ENCODE results near the gene TMPRSS4. TPM values are rescaled to one million over a fixed set of nuclear protein-coding genes. Genes with fewer than 3 reads are reported as not detected.

Gene TMPRSS4
- polyA plus RNA-seq, 1 of the 3 experiments (the other 2 are of a cell fraction): not detected

DNA sequence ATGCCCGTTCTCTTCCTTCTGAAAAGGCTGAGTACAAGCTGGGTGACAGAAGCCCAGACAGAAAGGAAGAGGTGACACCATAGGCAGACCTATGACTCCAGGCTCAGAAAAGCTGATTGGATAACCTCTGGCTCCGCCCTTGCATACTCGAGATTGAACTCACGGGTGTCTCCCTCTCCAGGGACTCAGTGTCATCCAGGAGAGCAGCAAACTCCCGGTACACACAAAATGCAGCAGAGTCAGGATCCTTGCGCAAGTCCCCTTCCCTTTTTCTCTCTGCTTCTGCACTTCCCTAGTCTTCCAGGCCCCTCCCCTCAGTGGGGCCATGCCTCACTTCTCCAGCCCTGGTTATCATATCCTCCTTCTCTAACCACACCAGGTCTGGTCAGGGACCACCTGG is 65.9 kb downstream of the TMPRSS4 start:
- Histone ChIP-seq H3K4me3 (ENCODE audit: low read depth in 2 of 2, low read length in 1 of 2) (no peak overlapping the region), H4K20me1 (ENCODE audit: insufficient read depth) (no peaks in the 10 kb centered on the region), H2AFZ (ENCODE audit: low read depth) (no peak overlapping the region), H3K79me2 (ENCODE audit: insufficient read depth) (no peaks in the 10 kb centered on the region), H3K27ac (ENCODE audit: low read depth in 2 of 2, low read length in 1 of 2) (no peak overlapping the region), H3K36me3 (replicated peaks in 1 of 2; ENCODE audit: control insufficient read depth in 1 of 2, insufficient read depth in 2 of 2, low read length in 1 of 2) (no peaks in the 10 kb centered on the region), H3K4me1 (ENCODE audit: control insufficient read depth in 1 of 2, insufficient read depth in 2 of 2, low read depth in 1 of 2, low read length in 1 of 2) (peaks cover 0 to 4% of the 10 kb centered on the region in 2 experiments; a peak in 1 of 4 replicates), H3K9ac (no peak overlapping the region), H3F3A (replicated peaks; ENCODE audit: insufficient read depth) (peaks cover 3% of the 10 kb centered on the region), H3K4me2 (no peak overlapping the region), H3K9me2 (no peaks in the 10 kb centered on the region), H3K27me3 (ENCODE audit: insufficient read depth) (peaks cover 20% of the 10 kb centered on the region; the same call in 1 of the 2 replicates), H3K9me3 (no peaks in the 10 kb centered on the region)
- CTCF ChIA-PET: interaction anchor here (0.7 to 15.5 kb wide), 6 partner anchors 8 to 346 kb away, joined by 3 to 246 read pairs (median 7); no protein-coding TSS in a partner anchor
- 38% methylated on average over 4 of the region's 6 CpGs for WGBS (ENCODE audit: low lambda C conversion rate)
- DNase-seq: no peak
- TF ChIP-seq FOXJ3 (CRISPR knock-in tag; IDR thresholded peaks at IDR 0.05) (no peak), IRF3 (IDR thresholded peaks at IDR 0.05; ENCODE audit: low read depth, low read length) (no peak), RCOR1 (IDR thresholded peaks at IDR 0.05; ENCODE audit: low read length) (no peak), GATA2 (CRISPR knock-in tag; IDR thresholded peaks at IDR 0.05) (no peak), FOXM1 (IDR thresholded peaks at IDR 0.05; ENCODE audit: low read depth) (no peak), SIN3A (IDR thresholded peaks at IDR 0.05; ENCODE audit: borderline replicate concordance, low read depth, low read length) (no peak)
- TF ChIP-seq, protein P1, sequence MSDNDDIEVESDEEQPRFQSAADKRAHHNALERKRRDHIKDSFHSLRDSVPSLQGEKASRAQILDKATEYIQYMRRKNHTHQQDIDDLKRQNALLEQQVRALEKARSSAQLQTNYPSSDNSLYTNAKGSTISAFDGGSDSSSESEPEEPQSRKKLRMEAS (IDR thresholded peaks at IDR 0.05; ENCODE audit: low read depth): no peak
- POLR2A ChIA-PET: no interaction called here

- POLR2A ChIA-PET: no interaction called here
- Histone ChIP-seq H3K27me3 (ENCODE audit: insufficient read depth) (peaks cover 20% of the 10 kb centered on the region; the same call in 1 of the 2 replicates), H3K4me2 (no peak overlapping the region), H3K4me3 (ENCODE audit: low read depth in 2 of 2, low read length in 1 of 2) (no peak overlapping the region), H2AFZ (ENCODE audit: low read depth) (no peak overlapping the region), H4K20me1 (ENCODE audit: insufficient read depth) (no peaks in the 10 kb centered on the region), H3K9ac (no peak overlapping the region), H3K79me2 (ENCODE audit: insufficient read depth) (no peaks in the 10 kb centered on the region), H3F3A (replicated peaks; ENCODE audit: insufficient read depth) (peaks cover 3% of the 10 kb centered on the region), H3K36me3 (replicated peaks in 1 of 2; ENCODE audit: control insufficient read depth in 1 of 2, insufficient read depth in 2 of 2, low read length in 1 of 2) (no peaks in the 10 kb centered on the region), H3K27ac (ENCODE audit: low read depth in 2 of 2, low read length in 1 of 2) (no peak overlapping the region), H3K9me3 (no peaks in the 10 kb centered on the region), H3K9me2 (no peaks in the 10 kb centered on the region), H3K4me1 (ENCODE audit: control insufficient read depth in 1 of 2, insufficient read depth in 2 of 2, low read depth in 1 of 2, low read length in 1 of 2) (peaks cover 0 to 4% of the 10 kb centered on the region in 2 experiments; a peak in 1 of 4 replicates)
- 37% methylated on average over 12 of the region's 12 CpGs for whole genome bisulfite sequencing (ENCODE audit: low lambda C conversion rate)
- CTCF ChIA-PET: interaction anchor here (0.8 to 15.5 kb wide), 12 partner anchors 9 to 345 kb away, joined by 3 to 246 read pairs (median 6); partner anchors contain the start of genes SCN2B and SCN4B
- no peak for DNase-seq
- TF ChIP-seq GABPA (IDR thresholded peaks at IDR 0.05; ENCODE audit: low read depth) (no peak), MEF2A (IDR thresholded peaks at IDR 0.05; ENCODE audit: borderline replicate concordance, low read depth) (no peak), FOXJ3 (CRISPR knock-in tag; IDR thresholded peaks at IDR 0.05) (no peak), NFIC (IDR thresholded peaks at IDR 0.05; ENCODE audit: borderline replicate concordance) (no peak), GATA2 (CRISPR knock-in tag; IDR thresholded peaks at IDR 0.05) (no peak), SIN3A (IDR thresholded peaks at IDR 0.05; ENCODE audit: borderline replicate concordance, low read depth, low read length) (no peak), EP300 (IDR thresholded peaks at IDR 0.05; ENCODE audit: borderline replicate concordance in 1 of 2, low read depth in 1 of 2, low read length in 1 of 2) (no peak), NRF1 (IDR thresholded peaks at IDR 0.05; ENCODE audit: low read depth, low read length) (no peak), SMC3 (IDR thresholded peaks at IDR 0.05; ENCODE audit: low read depth, low read length) (no peak), RFX5 (IDR thresholded peaks at IDR 0.05; ENCODE audit: low read length) (no peak), YY1 (IDR thresholded peaks at IDR 0.05; ENCODE audit: low read depth) (no peak), EZH2phosphoT487 (IDR thresholded peaks at IDR 0.05; ENCODE audit: borderline replicate concordance, low read depth) (no peak)
- TF ChIP-seq, protein P2, sequence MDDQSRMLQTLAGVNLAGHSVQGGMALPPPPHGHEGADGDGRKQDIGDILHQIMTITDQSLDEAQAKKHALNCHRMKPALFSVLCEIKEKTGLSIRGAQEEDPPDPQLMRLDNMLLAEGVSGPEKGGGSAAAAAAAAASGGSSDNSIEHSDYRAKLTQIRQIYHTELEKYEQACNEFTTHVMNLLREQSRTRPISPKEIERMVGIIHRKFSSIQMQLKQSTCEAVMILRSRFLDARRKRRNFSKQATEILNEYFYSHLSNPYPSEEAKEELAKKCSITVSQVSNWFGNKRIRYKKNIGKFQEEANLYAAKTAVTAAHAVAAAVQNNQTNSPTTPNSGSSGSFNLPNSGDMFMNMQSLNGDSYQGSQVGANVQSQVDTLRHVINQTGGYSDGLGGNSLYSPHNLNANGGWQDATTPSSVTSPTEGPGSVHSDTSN (IDR thresholded peaks at IDR 0.05): no peak
- TF ChIP-seq, protein P3, sequence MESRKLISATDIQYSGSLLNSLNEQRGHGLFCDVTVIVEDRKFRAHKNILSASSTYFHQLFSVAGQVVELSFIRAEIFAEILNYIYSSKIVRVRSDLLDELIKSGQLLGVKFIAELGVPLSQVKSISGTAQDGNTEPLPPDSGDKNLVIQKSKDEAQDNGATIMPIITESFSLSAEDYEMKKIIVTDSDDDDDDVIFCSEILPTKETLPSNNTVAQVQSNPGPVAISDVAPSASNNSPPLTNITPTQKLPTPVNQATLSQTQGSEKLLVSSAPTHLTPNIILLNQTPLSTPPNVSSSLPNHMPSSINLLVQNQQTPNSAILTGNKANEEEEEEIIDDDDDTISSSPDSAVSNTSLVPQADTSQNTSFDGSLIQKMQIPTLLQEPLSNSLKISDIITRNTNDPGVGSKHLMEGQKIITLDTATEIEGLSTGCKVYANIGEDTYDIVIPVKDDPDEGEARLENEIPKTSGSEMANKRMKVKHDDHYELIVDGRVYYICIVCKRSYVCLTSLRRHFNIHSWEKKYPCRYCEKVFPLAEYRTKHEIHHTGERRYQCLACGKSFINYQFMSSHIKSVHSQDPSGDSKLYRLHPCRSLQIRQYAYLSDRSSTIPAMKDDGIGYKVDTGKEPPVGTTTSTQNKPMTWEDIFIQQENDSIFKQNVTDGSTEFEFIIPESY (IDR thresholded peaks at IDR 0.05; ENCODE audit: borderline replicate concordance, low read depth): no peak
Observed at GRCh38 chr11:118143661-118144185, 66.8 kb downstream of the TMPRSS4 start.

Measured in SK-N-SH (cell line).